Activated T-cell treated with anti-CD3 and anti-CD28 coated beads for 1 hour (primary cell): ENCODE data around the gene OAS3.
A peak's percentile ranks its signal among the peaks of the same experiment; 100 is the strongest.
"Not testable (repeated sequence)": the region's sequence is repeated elsewhere in the genome, so short reads cannot be mapped to it uniquely, and the experiment has no call there.

Experiments used
- DNase-seq: peaks from one replicate; pipeline ENCODE4 v3.0.0-alpha.2; 2020; ENCODE audit warnings: low read depth

The OAS3 gene

GRCh38 chr12:112937741-112938719 lies at the start of gene OAS3:
TSS of gene OAS3 (plus strand) at chr12:112938474. CDS start at chr12:112938531, 57 bp downstream.
- peak; percentile 55 for DNase-seq

- DNase-seq = no peak
Measured at GRCh38 chr12:112891093-112892024, 46.9 kb upstream of the OAS3 start.

- DNase-seq = no peak
Measured at GRCh38 chr12:112892856-112893255, 45.4 kb upstream of the OAS3 start.

GRCh38 chr12:112894128-112894527 lies 44.1 kb upstream of the OAS3 start:
- DNase-seq = no peak

- DNase-seq = no peak
Measured at GRCh38 chr12:112898380-112898779, 39.9 kb upstream of the OAS3 start.

- DNase-seq = peak; percentile 20
Measured at GRCh38 chr12:112900298-112901145, 37.8 kb upstream of the OAS3 start.

GRCh38 chr12:112901271-112901670 lies 37.0 kb upstream of the OAS3 start:
- no peak for DNase-seq

GRCh38 chr12:112904571-112904970 lies 33.7 kb upstream of the OAS3 start:
- DNase-seq = no peak

- no peak for DNase-seq
Measured at GRCh38 chr12:112905451-112906089, 32.7 kb upstream of the OAS3 start.

- peak; percentile 14 for DNase-seq
Measured at GRCh38 chr12:112906712-112907414, 31.4 kb upstream of the OAS3 start, which contains the start of gene OAS1. TSS of gene OAS1 (plus strand) at chr12:112906962. CDS start at chr12:112907040, 78 bp downstream.

GRCh38 chr12:112907415-112908157 lies 30.7 kb upstream of the OAS3 start:
- DNase-seq = no peak

GRCh38 chr12:112908548-112908947 lies 29.7 kb upstream of the OAS3 start:
- DNase-seq = no peak

- DNase-seq = no peak
Measured at GRCh38 chr12:112909693-112910092, 28.6 kb upstream of the OAS3 start.

GRCh38 chr12:112913038-112913688 lies 25.1 kb upstream of the OAS3 start:
- DNase-seq = no peak

- DNase-seq = not testable (repeated sequence)
Measured at GRCh38 chr12:112913888-112914287, 24.4 kb upstream of the OAS3 start.

- DNase-seq = no peak
Measured at GRCh38 chr12:112916270-112916669, 22.0 kb upstream of the OAS3 start.

- no peak for DNase-seq
Measured at GRCh38 chr12:112919121-112919520, 19.2 kb upstream of the OAS3 start.

GRCh38 chr12:112924986-112925385 lies 13.3 kb upstream of the OAS3 start:
- no peak for DNase-seq

GRCh38 chr12:112926416-112927033 lies 11.7 kb upstream of the OAS3 start:
- not testable (repeated sequence) for DNase-seq
